ENCODE measurements around the gene SPIRE1.
"Not testable (repeated sequence)": the region's sequence is repeated elsewhere in the genome, so short reads cannot be mapped to it uniquely, and the experiment has no call there.

SPIRE1 gene

DNA sequence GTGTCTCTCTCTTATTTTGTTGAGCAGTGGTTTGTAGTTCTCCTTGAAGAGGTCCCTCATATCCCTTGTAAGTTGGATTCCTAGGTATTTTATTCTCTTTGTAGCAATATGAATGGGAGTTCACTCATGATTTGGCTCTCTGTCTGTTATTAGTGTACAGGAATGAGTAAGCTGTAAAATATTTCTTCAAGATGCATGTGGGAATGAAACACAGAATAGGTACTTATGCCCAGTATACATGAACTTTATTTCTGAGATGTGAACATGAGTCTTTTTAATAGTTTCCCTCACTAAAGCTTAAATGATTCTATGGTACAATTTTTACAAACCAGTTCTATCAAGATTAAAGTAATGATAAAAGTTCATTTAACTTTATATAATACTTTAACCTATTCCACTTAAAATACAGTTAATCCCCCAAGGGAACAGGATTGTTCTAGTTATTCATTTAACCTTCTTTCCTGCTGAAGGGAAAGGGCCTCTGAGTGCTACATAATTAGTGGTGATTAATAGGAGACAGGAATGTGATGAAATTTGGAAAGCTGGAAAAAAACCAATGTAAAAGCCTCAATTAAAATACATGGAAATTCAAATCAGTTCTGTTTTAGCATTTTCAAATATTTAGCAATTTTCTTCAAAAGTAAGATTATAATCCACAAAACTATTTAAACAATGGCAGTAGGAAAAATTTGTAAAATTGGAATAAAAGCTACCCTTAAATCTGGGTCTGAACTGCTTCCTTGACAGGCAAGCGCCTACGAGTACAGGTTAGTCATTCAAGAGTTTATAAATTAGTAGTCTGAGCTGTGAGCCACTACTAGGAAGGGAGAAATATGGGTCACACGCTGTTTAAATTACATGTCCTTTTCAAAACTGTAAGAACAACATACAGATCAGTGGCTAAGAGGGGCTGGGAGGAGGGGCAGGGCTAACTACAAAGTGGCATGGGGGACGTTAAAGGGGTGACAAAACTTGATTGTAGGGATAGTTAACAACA is 28.9 kb downstream of the SPIRE1 start:
- Histone ChIP-seq H3K36me3 (replicated peaks in 1 of 2; ENCODE audit: control insufficient read depth in 2 of 2, insufficient read depth in 2 of 2, low read length in 2 of 2) (peaks cover 0 to 35% of the 10 kb centered on the region in 2 donors), H3K4ac (ENCODE audit: low read length) (no peak overlapping the region), H3K4me1 (ENCODE audit: control insufficient read depth in 2 of 2, insufficient read depth in 1 of 2, low read depth in 1 of 2, low read length in 2 of 2) (no peaks in the 10 kb centered on the region), H3K4me2 (ENCODE audit: insufficient read depth, low read length, poor library complexity, severe bottlenecking) (no peak overlapping the region), H3K9ac (ENCODE audit: low read depth, low read length, poor library complexity) (no peak overlapping the region), H2BK120ac (ENCODE audit: low read depth, low read length) (no peak overlapping the region), H2AK5ac (ENCODE audit: low read depth, low read length) (no peak overlapping the region), H3K18ac (ENCODE audit: low read length) (no peak overlapping the region), H3K14ac (ENCODE audit: low read length) (no peak overlapping the region), H3K23ac (ENCODE audit: low read depth, low read length, poor library complexity) (no peak overlapping the region), H4K91ac (ENCODE audit: low read depth, low read length, poor library complexity) (no peak overlapping the region), H3K4me3 (ENCODE audit: low read length in 2 of 2) (no peak overlapping the region), H3K79me1 (ENCODE audit: low read depth, low read length) (no peaks in the 10 kb centered on the region), H3K27ac (replicated peaks; ENCODE audit: low read length) (no peak overlapping the region), H2AFZ (ENCODE audit: low read length) (no peak overlapping the region), H2BK15ac (ENCODE audit: low read length) (no peak overlapping the region), H3K9me3 (replicated peaks in 1 of 2; ENCODE audit: control insufficient read depth in 2 of 2, insufficient read depth in 1 of 2, low read depth in 1 of 2, low read length in 2 of 2) (no peaks in the 10 kb centered on the region), H2BK12ac (ENCODE audit: low read length) (no peak overlapping the region), H4K8ac (ENCODE audit: low read depth, low read length) (no peak overlapping the region), H3K27me3 (ENCODE audit: control insufficient read depth in 3 of 3, insufficient read depth in 3 of 3, low read depth in 1 of 3, low read length in 3 of 3) (no peaks in the 10 kb centered on the region), H2BK5ac (ENCODE audit: low read length) (no peak overlapping the region)
- DNase-seq (ENCODE audit: low spot score), result no peak
- WGBS, 2 donors (ENCODE audit: extremely low coverage in 2 of 2, insufficient read length in 2 of 2, insufficient replicate concordance in 1 of 2), result no CpG with 5 or more reads among the region's 4 CpGs

- WGBS, 2 donors (ENCODE audit: extremely low coverage in 2 of 2, insufficient read length in 2 of 2, insufficient replicate concordance in 1 of 2), result no CpG with 5 or more reads among the region's 3 CpGs
- not testable (repeated sequence) for H2AK5ac ChIP-seq (ENCODE audit: low read depth, low read length)
Measured at GRCh38 chr18:12627199-12627598, 30.7 kb downstream of the SPIRE1 start.

DNA sequence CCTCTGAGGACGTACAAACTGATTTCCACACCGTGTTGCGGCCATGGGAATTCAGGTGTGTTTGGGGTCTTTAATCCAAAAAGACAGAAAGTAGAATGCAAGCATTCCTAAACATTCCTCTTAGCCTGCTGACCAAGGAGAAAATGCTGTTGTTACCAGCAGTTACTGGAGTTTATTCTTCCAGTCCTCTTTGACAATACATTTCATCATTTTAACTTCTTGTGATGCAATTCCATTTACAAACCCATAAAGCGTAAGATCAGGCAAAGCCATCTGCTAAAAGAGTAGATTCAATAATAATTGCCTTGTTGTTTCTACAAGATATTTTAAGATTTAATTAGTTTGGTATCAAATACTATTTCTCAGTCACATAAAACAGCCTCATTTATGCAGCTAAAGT is 32.7 kb downstream of the SPIRE1 start:
- Histone ChIP-seq H3K4me1 (ENCODE audit: control insufficient read depth in 2 of 2, insufficient read depth in 1 of 2, low read depth in 1 of 2, low read length in 2 of 2) (no peaks in the 10 kb centered on the region), H3K9me3 (replicated peaks in 1 of 2; ENCODE audit: control insufficient read depth in 2 of 2, insufficient read depth in 1 of 2, low read depth in 1 of 2, low read length in 2 of 2) (peaks cover 0 to 10% of the 10 kb centered on the region in 2 donors), H3K4me2 (ENCODE audit: insufficient read depth, low read length, poor library complexity, severe bottlenecking) (no peak overlapping the region), H3K4me3 (ENCODE audit: low read length in 2 of 2) (no peak overlapping the region), H3K23ac (ENCODE audit: low read depth, low read length, poor library complexity) (no peak overlapping the region), H4K91ac (ENCODE audit: low read depth, low read length, poor library complexity) (no peak overlapping the region), H3K36me3 (replicated peaks in 1 of 2; ENCODE audit: control insufficient read depth in 2 of 2, insufficient read depth in 2 of 2, low read length in 2 of 2) (peaks cover 0 to 18% of the 10 kb centered on the region in 2 donors), H3K14ac (ENCODE audit: low read length) (no peak overlapping the region), H3K18ac (ENCODE audit: low read length) (no peak overlapping the region), H2BK12ac (ENCODE audit: low read length) (no peak overlapping the region), H2BK120ac (ENCODE audit: low read depth, low read length) (no peak overlapping the region), H3K4ac (ENCODE audit: low read length) (no peak overlapping the region), H3K9ac (ENCODE audit: low read depth, low read length, poor library complexity) (no peak overlapping the region), H2BK5ac (ENCODE audit: low read length) (no peak overlapping the region), H3K27me3 (ENCODE audit: control insufficient read depth in 3 of 3, insufficient read depth in 3 of 3, low read depth in 1 of 3, low read length in 3 of 3) (no peaks in the 10 kb centered on the region), H2AFZ (ENCODE audit: low read length) (no peak overlapping the region), H2BK15ac (ENCODE audit: low read length) (no peak overlapping the region), H2AK5ac (ENCODE audit: low read depth, low read length) (no peak overlapping the region), H3K27ac (replicated peaks; ENCODE audit: low read length) (no peak overlapping the region), H3K79me1 (ENCODE audit: low read depth, low read length) (no peaks in the 10 kb centered on the region), H4K8ac (ENCODE audit: low read depth, low read length) (no peak overlapping the region)
- no CpG with 5 or more reads among the region's 4 CpGs for WGBS, 2 donors (ENCODE audit: extremely low coverage in 2 of 2, insufficient read length in 2 of 2, insufficient replicate concordance in 1 of 2)
- DNase-seq (ENCODE audit: low spot score), result no peak

More at GRCh38 chr18:12627199-12627598, 30.7 kb downstream of the SPIRE1 start:
- not testable (repeated sequence) for H3K27me3 ChIP-seq (ENCODE audit: control insufficient read depth in 3 of 3, insufficient read depth in 3 of 3, low read depth in 1 of 3, low read length in 3 of 3); H4K91ac ChIP-seq (ENCODE audit: low read depth, low read length, poor library complexity); H3K14ac ChIP-seq (ENCODE audit: low read length); DNase-seq (ENCODE audit: low spot score); H3K79me1 ChIP-seq (ENCODE audit: low read depth, low read length); H2BK12ac ChIP-seq (ENCODE audit: low read length); H3K4me1 ChIP-seq (ENCODE audit: control insufficient read depth in 2 of 2, insufficient read depth in 1 of 2, low read depth in 1 of 2, low read length in 2 of 2); H3K18ac ChIP-seq (ENCODE audit: low read length); H3K9ac ChIP-seq (ENCODE audit: low read depth, low read length, poor library complexity); H2BK15ac ChIP-seq (ENCODE audit: low read length); H2BK5ac ChIP-seq (ENCODE audit: low read length); H2AFZ ChIP-seq (ENCODE audit: low read length); H3K27ac ChIP-seq (replicated peaks; ENCODE audit: low read length); H2BK120ac ChIP-seq (ENCODE audit: low read depth, low read length); H3K4me3 ChIP-seq (ENCODE audit: low read length in 2 of 2); H3K23ac ChIP-seq (ENCODE audit: low read depth, low read length, poor library complexity); H4K8ac ChIP-seq (ENCODE audit: low read depth, low read length); H3K4me2 ChIP-seq (ENCODE audit: insufficient read depth, low read length, poor library complexity, severe bottlenecking); H3K9me3 ChIP-seq (replicated peaks in 1 of 2; ENCODE audit: control insufficient read depth in 2 of 2, insufficient read depth in 1 of 2, low read depth in 1 of 2, low read length in 2 of 2); H3K4ac ChIP-seq (ENCODE audit: low read length)
- peaks cover 0 to 22% of the 10 kb centered on the region in 2 donors for H3K36me3 ChIP-seq (replicated peaks in 1 of 2; ENCODE audit: control insufficient read depth in 2 of 2, insufficient read depth in 2 of 2, low read length in 2 of 2)

- Histone ChIP-seq H3K27ac (replicated peaks; ENCODE audit: low read length) (no peak overlapping the region), H2BK15ac (ENCODE audit: low read length) (no peak overlapping the region), H3K4me2 (ENCODE audit: insufficient read depth, low read length, poor library complexity, severe bottlenecking) (no peak overlapping the region), H3K4ac (ENCODE audit: low read length) (no peak overlapping the region), H3K18ac (ENCODE audit: low read length) (no peak overlapping the region), H3K14ac (ENCODE audit: low read length) (no peak overlapping the region), H3K4me1 (ENCODE audit: control insufficient read depth in 2 of 2, insufficient read depth in 1 of 2, low read depth in 1 of 2, low read length in 2 of 2) (no peaks in the 10 kb centered on the region), H2BK12ac (ENCODE audit: low read length) (no peak overlapping the region), H2BK5ac (ENCODE audit: low read length) (no peak overlapping the region), H4K91ac (ENCODE audit: low read depth, low read length, poor library complexity) (no peak overlapping the region), H2AFZ (ENCODE audit: low read length) (no peak overlapping the region), H3K23ac (ENCODE audit: low read depth, low read length, poor library complexity) (no peak overlapping the region), H3K9ac (ENCODE audit: low read depth, low read length, poor library complexity) (no peak overlapping the region), H2BK120ac (ENCODE audit: low read depth, low read length) (no peak overlapping the region), H2AK5ac (ENCODE audit: low read depth, low read length) (no peak overlapping the region), H3K79me1 (ENCODE audit: low read depth, low read length) (no peaks in the 10 kb centered on the region), H3K36me3 (replicated peaks in 1 of 2; ENCODE audit: control insufficient read depth in 2 of 2, insufficient read depth in 2 of 2, low read length in 2 of 2) (peaks cover 0 to 5% of the 10 kb centered on the region in 2 donors), H4K8ac (ENCODE audit: low read depth, low read length) (no peak overlapping the region), H3K27me3 (ENCODE audit: control insufficient read depth in 3 of 3, insufficient read depth in 3 of 3, low read depth in 1 of 3, low read length in 3 of 3) (no peaks in the 10 kb centered on the region), H3K4me3 (ENCODE audit: low read length in 2 of 2) (no peak overlapping the region), H3K9me3 (replicated peaks in 1 of 2; ENCODE audit: control insufficient read depth in 2 of 2, insufficient read depth in 1 of 2, low read depth in 1 of 2, low read length in 2 of 2) (peaks cover 0 to 14% of the 10 kb centered on the region in 2 donors)
- WGBS, 2 donors (ENCODE audit: extremely low coverage in 2 of 2, insufficient read length in 2 of 2, insufficient replicate concordance in 1 of 2), result no CpG with 5 or more reads among the region's 5 CpGs
- DNase-seq (ENCODE audit: low spot score), result no peak
Measured at GRCh38 chr18:12621742-12622306, 36.1 kb downstream of the SPIRE1 start.

Measured in neuronal stem cell (in vitro differentiated cells).